Ramos (cell line): ENCODE measurements around the gene ZNF600.
"Not testable (repeated sequence)": the region's sequence is repeated elsewhere in the genome, so short reads cannot be mapped to it uniquely, and the experiment has no call there.

Experiments
- in situ Hi-C: fragments of 300-500 bp; cut with MboI; formaldehyde crosslinking; loops from one replicate; pipeline ENCODE4 v1.14.3; 2022; ENCODE audit warnings: low sequenced_read_pairs; ENCODE audit not compliant: unreplicated experiment

Gene ZNF600

GRCh38 chr19:52786464-52787354, at the start of gene ZNF600:
TSS of gene ZNF600 (minus strand) at chr19:52786791. CDS start at chr19:52778888, 7,903 bp downstream.
- in situ Hi-C loops = not testable (repeated sequence)

DNA sequence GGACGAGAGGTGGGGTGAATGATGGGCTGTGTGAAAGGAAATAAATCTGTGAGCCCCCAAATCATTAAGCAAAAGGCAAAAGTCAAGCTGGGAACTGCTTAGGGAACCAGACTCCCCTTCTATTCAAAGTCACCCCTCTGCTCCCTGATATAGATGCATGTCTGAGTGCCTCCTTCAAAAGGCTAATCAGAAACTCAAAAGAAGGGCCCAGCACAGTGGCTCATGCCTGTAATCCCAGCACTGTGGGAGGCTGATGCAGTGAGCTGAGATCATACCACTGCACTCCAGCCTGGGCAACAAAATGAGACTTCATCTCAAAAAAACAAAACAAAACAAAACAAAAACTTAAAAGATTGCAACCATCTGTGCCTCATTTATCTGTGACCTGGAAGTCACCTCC, 47.7 kb upstream of the ZNF600 start:
- in situ Hi-C loops = not testable (repeated sequence)

GRCh38 chr19:52833541-52833940, 47.0 kb upstream of the ZNF600 start:
- in situ Hi-C loops = not testable (repeated sequence)

DNA sequence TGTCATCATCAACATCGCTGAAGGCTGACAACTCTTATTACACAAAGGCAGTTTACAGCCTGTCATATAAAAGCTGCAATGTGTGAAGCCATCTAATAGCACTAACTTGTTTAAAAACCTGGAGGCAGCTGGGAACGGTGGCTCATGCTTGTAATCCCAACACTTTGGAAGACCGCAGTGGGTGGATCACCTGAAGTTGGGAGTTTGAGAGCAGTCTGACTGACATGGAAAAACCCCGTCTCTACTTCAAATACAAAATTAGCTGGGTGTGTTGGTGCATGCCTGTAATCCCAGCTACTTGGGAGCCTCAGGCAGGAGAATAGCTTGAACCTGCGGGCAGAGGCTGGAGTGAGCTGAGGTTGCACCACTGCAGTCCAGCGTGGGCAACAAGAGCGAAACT, 43.3 kb upstream of the ZNF600 start:
- in situ Hi-C loops = not testable (repeated sequence)

- in situ Hi-C loops = no loop called here
These were observed 39.2 kb upstream of the ZNF600 start for GRCh38 chr19:52825765-52826164.

- in situ Hi-C loops = no loop called here
These were observed 37.1 kb upstream of the ZNF600 start for GRCh38 chr19:52823676-52824075.

DNA sequence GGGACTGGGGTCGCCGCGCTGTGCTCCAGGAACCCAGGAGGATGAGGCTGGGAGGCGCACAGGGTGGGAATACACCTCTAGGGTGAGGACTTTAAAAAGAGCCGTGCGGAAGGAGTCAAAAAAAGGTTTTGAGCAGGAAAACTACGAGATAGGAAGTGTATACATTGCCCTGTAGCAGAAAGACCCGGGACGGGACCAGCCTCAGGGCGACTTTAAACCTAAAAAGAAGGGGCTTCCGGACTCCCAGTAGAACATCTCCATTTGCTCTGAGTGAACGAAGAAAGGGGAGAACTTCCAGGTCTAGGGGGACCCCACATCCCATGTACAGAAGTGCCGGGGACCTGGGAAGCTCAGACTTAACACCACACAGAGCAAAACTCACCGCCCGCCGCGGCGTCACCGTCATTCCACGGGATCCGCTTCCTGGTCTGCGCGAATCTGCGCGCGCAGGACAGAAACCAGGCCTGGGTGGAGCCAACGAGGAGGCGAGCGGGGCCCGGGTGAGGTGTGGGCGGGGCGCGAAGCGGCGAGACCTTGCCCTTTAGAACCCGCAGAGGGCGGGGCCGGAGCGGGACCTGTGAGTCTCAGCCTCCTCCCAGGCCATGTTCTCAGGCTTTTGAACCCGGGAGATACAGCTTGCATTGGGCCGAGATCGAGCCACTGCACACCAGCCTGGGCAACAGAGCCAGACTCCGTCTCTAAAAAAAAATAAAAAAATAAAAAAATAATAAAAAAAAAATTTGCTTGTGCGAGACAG, 34.8 kb upstream of the ZNF600 start, which contains the start of gene ZNF28:
Gene ZNF28 (minus strand): TSS at position 430 of the 757 bp plus-strand sequence. CDS start 3,675 bp downstream, outside the sequence.
- in situ Hi-C loops = not testable (repeated sequence)

GRCh38 chr19:52820472-52821203, 34.0 kb upstream of the ZNF600 start:
- in situ Hi-C loops = not testable (repeated sequence)

DNA sequence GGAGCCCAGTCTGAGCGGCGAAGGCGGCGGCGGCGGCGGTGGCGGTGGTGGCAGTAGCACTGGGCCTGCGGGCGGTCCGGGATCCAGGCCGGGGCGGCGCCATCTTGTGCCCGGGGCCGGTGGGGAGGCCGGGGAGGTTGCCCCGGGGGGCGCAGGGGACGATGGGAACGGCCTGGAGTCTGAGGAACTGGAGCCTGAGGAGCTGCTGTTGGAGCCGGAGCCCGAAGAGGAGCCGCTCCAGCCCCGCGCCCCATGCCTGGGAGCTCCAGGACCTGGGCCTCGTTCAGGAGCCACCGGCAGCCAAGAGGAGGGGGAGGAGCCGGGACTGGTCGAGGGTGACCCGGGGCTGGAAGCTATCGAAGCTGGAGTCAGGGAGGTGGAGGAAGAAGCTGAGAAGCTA, 23.2 kb upstream of the ZNF600 start:
- in situ Hi-C loops = no loop called here

DNA sequence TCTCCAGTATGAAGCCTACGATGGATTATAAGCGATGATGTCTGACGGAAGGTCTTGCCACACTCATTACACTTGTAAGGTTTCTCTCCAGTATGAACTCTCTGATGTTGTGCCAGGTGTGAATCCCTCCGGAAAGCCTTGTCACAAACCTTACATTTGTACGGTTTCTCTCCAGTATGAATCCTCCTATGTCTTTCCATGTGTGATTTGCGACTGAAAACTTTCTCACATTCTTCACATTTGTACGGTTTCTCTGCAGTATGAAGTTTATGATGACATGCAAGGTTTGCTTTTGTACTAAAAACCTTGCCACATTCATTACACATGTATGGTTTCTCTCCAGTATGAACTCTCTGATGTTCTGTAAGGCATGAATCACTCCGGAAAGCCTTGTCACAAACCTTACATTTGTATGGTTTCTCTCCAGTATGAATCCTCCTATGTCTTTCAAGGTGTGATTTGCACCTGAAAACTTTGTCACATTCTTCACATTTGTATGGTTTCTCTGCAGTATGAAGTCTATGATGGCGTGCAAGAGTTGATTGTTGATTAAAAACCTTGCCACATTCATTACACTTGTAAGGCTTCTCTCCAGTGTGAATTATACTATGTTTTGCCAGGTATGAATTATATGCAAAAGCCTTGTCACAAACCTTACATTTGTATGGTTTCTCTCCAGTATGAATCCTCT, 13.5 kb upstream of the ZNF600 start:
- in situ Hi-C loops = not testable (repeated sequence)

DNA sequence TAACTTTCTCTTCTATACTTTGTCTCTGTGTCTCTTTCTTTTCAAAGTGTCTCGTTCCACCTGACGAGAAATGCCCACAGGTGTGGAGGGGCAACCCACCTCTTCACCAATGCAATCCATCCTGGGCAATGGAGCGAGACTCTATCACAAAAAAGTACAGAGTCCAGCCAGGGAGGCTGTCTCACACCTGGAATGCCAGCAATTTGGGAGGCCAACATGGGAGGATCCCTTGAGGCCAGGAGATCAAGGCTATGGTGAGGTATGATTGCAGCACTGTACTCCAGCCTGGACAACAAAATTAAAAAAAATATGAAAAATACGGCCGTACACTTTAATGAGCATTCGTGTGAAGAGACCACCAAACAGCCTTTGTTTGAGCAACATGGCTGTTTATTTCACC, 2.8 kb upstream of the ZNF600 start:
- in situ Hi-C loops = no loop called here

- in situ Hi-C loops = no loop called here
These were observed 520 bp downstream of the ZNF600 start for GRCh38 chr19:52786078-52786463.

DNA sequence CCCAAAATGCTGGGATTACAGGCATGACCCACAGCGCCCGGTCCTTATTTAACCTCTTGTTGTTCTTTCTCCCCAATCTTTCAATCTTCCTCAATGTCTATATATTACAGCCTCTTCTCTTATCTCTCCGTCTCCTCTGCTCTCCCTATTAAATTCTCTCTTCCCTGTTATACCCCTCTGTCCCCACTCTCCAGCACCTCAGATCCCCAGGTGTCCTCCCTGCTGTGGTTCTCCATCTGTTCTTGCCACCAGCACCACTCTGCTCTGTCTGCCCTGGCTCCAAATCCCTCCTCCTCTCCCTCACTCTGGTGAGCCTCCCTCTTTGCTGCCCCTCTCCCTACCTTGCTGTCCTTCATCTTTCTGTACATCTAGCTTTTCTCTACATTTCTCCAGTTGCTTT, 1.1 kb downstream of the ZNF600 start:
- in situ Hi-C loops = no loop called here

- in situ Hi-C loops = not testable (repeated sequence)
These were observed 3.7 kb downstream of the ZNF600 start for GRCh38 chr19:52782864-52783263.

- in situ Hi-C loops = no loop called here
These were observed 7.8 kb downstream of the ZNF600 start for GRCh38 chr19:52778811-52779210.

- in situ Hi-C loops = not testable (repeated sequence)
These were observed 30.1 kb downstream of the ZNF600 start for GRCh38 chr19:52756447-52756846.

DNA sequence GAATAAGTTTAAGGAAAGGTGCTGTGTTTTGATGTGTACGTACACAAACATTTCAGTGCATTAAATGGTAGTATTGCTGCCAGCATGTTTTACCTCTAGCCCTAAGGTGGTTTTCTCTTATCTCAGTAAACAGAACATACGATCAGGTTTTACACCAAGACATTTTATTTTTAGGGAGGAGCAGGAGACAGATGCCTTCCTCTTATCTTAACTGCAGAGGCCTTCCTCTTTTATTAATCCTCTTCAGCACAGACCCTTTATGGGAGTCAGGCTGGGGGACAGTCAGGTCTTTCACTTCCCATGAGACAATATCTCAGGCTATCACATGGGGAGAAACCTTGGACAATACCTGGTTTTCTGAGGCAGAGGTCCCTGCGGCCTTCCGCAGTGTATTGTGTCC, 36.8 kb downstream of the ZNF600 start:
- in situ Hi-C loops = no loop called here

GRCh38 chr19:52748336-52748950, 38.1 kb downstream of the ZNF600 start:
- in situ Hi-C loops = no loop called here

GRCh38 chr19:52745919-52746318, 40.7 kb downstream of the ZNF600 start:
- in situ Hi-C loops = not testable (repeated sequence)

DNA sequence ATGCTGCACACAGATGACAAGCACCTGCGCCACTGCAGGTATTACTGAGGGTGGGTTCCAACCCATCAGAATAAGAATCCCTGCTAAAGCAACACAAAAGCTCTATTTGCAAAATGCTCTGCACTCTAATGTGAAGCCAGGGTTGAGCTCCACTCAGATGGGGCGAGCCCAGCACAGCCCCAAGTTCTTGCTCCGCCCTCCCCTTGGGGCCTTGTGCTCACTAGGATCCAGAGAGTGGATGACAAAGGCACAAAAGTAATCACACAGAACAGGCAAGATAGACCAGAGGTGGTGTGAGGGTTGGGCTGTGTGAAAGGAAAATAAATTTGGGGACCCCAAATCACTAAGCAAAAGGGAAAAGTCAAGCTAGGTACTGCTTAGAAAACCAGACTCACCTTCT, 43.5 kb downstream of the ZNF600 start:
- in situ Hi-C loops = no loop called here
